ENCODE measurements around the gene PRSS38. TPM values are rescaled to one million over a fixed set of nuclear protein-coding genes. Genes with fewer than 3 reads are reported as not detected.

PRSS38 gene
- total and polyA plus RNA-seq, 7 experiments from 2014 or later: not detected

DNA sequence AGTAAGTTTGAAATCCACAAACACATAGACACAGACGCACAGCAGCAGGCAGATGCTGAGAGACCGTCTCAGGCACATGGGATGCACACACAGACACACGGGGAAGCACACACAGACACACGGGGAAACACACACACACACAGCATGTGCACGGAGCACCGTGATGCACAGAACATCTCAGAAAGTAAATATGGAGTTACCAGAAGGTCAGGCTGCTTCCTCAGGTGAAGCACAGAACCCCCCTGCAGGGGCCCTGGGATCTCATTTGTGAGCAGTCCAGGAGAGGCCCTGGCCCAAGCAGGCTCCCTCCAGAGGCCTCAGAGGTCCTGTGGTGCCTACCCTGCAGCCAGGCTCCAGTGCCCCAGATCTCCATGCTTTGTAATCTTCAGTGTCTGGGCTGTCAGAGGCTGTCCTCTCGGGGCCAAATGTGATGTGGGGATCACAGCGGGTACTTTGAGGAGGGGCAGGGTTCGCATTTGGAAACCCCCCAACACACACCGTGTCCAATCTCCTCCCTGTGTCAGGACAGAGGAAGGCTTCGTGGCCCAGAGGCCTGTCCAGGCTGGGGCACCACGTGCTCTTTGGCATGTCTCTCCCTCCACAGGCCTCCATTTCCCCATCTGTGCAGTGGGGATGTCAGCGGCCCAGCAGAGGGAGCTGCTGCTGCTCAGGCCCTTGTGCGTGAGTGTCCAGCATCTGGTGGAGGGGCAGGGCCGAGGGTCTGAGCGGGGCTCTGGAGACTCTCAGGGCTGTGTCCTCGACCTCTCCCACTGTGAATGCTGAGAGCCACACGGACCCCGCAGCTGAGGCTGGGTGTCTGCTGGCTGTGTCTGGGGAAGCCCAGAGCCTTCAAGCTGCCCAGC lies 23.0 kb upstream of the PRSS38 start:
- Mint-ChIP-seq H3K4me1 (peaks cover 0 to 7% (median 7%) of the 10 kb centered on the region in 7 donors), H3K27ac (peak overlapping the region in 3 of 9 donors; percentile 10 to 43 (median 19)), H3K27me3 (no peaks in the 10 kb centered on the region), H3K36me3 (no peaks in the 10 kb centered on the region), H3K4me3 (no peak overlapping the region), H3K9me3 (peaks cover 0 to 1% (median 0%) of the 10 kb centered on the region in 11 donors)
- ChIA-PET POLR2A (no interaction called here), CTCF (no interaction called here)
- DNase-seq (no peak), ATAC-seq (no peak)
- no peaks in the 10 kb centered on the region for H3K27me3 ChIP-seq (ENCODE audit: control insufficient read depth in 2 of 2, insufficient read depth in 2 of 2, low read length in 2 of 2)
- peaks cover 0 to 5% (median 0%) of the 10 kb centered on the region in 3 experiments for H3K36me3 ChIP-seq (ENCODE audit: control insufficient read depth in 2 of 3, insufficient read depth in 3 of 3, low read length in 3 of 3)
- H3K27ac ChIP-seq (ENCODE audit: low read depth, low read length): no peak overlapping the region
- intact Hi-C loops (cut with micrococcal nuclease): no loop called here
- no peak overlapping the region for H3K4me3 ChIP-seq (ENCODE audit: low read length)
- no peaks in the 10 kb centered on the region for H3K4me1 ChIP-seq (ENCODE audit: control insufficient read depth in 2 of 2, insufficient read depth in 2 of 2, low read length in 2 of 2)
- H3K9me3 ChIP-seq (ENCODE audit: control insufficient read depth in 2 of 3, low read length in 3 of 3): no peaks in the 10 kb centered on the region

DNA sequence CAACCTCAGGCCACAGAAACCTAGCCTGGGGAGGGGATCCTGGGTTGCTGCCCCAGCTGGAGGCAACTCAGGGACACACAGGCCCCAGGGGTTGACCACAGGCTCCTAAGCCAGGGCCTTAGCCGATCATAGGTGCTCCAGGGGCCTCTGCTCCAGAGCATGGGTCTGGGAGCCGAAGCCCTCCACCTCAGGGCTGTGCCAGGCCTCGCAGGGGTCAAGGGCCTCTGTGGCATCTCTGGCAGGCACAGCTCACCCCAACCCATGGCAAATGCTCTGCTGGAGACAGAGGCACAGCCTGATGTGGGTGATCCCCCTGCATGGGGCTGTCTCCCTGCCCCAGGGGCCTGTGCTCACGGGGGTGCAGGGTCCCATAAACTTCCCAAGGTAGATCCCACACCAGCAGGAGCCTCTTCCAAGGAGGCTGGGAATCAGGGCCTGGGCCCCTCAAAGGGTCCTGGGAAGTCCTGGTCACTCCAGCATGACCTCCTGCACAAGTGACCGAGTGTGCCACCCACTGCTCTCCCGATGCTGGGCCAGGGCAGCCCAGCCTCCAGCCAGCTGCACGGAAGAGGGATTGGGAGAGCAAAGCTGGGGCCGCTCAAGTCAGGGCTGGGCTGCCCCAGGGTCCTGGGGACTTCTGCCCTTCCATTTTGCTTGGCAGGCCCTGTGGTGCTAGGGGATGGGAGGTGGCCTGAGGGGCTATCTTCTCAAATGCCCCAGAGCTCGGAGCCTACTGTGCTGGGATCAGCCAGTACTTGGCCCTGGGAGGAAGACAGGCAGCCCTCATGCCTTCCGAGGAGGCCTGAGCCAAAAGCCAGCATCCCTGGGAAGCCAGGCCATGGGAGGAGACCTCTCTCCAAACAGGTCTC lies 22.2 kb upstream of the PRSS38 start:
- CTCF ChIA-PET: interaction anchor here (0.6 kb wide), 1 partner anchor 235 kb away, joined by 3 read pairs; no protein-coding TSS in a partner anchor
- POLR2A ChIA-PET: interaction anchor here (0.6 kb wide), 1 partner anchor 59 kb away, joined by 3 read pairs; no protein-coding TSS in a partner anchor

DNA sequence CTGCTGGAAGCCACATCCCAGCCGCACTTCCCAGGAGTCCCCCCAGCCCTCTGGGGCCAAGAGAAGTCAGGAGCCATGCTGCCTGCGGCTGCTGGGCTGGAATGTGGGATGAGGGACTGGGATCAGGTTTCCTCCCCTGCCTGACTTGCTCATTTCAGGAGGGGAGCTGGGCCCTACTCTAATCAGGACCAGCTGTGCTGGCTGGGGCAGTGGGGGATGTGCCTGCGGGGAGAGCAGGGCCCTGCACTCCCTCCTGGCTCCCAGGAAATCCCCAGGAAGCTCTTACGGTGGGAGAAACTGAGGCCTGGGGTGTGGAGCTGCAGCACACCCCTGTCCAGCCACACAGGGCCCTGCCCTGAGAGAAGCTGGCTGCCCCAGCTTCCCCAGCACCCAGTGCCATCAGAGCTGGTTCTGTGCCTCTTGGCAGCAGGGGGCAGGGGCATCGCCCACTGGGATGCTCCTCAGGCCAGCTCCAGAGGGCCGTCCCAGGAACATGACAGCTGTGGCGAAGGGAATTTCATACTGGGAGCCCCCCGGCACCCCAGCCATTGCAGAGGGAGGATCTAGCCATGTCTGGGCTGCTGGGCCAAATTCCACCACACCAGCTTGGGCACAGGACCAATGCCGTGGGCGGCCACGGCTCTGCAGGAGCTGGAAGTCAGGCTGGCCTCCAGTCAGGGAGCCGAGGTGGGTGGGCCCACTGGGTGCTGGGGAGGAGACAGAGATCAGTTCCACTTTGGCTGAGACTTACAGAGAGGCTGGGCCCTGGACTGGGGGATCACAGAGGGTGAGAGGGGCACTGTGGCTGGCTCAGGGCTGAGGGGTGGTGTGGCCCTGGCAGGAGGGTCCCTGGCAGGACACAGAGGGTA lies 21.3 kb upstream of the PRSS38 start:
- DNase-seq (no peak), ATAC-seq (no peak)
- Mint-ChIP-seq H3K27me3 (peaks cover 0 to 9% (median 0%) of the 10 kb centered on the region in 5 donors), H3K9me3 (peaks cover 0 to 1% (median 0%) of the 10 kb centered on the region in 11 donors), H3K27ac (no peak overlapping the region), H3K36me3 (no peaks in the 10 kb centered on the region), H3K4me1 (peaks cover 0 to 7% (median 1%) of the 10 kb centered on the region in 7 donors), H3K4me3 (no peak overlapping the region)
- Histone ChIP-seq H3K4me3 (ENCODE audit: low read length) (no peak overlapping the region), H3K4me1 (ENCODE audit: control insufficient read depth in 2 of 2, insufficient read depth in 2 of 2, low read length in 2 of 2) (no peaks in the 10 kb centered on the region), H3K27me3 (ENCODE audit: control insufficient read depth in 2 of 2, insufficient read depth in 2 of 2, low read length in 2 of 2) (no peaks in the 10 kb centered on the region), H3K9me3 (ENCODE audit: control insufficient read depth in 2 of 3, low read length in 3 of 3) (no peaks in the 10 kb centered on the region), H3K36me3 (ENCODE audit: control insufficient read depth in 2 of 3, insufficient read depth in 3 of 3, low read length in 3 of 3) (no peaks in the 10 kb centered on the region), H3K27ac (ENCODE audit: low read depth, low read length) (no peak overlapping the region)
- POLR2A ChIA-PET: no interaction called here
- intact Hi-C loops (cut with micrococcal nuclease): no loop called here
- CTCF ChIA-PET: interaction anchor here (0.6 kb wide), 1 partner anchor 236 kb away, joined by 3 read pairs; no protein-coding TSS in a partner anchor

More for the DNA sequence above, 22.2 kb upstream of the PRSS38 start:
- Mint-ChIP-seq H3K36me3 (no peaks in the 10 kb centered on the region), H3K27me3 (peaks cover 0 to 3% (median 0%) of the 10 kb centered on the region in 5 donors), H3K9me3 (peaks cover 0 to 1% (median 0%) of the 10 kb centered on the region in 11 donors), H3K4me1 (peaks cover 0 to 7% (median 7%) of the 10 kb centered on the region in 7 donors), H3K27ac (no peak overlapping the region), H3K4me3 (no peak overlapping the region)
- DNase-seq: no peak
- intact Hi-C loops (cut with micrococcal nuclease): no loop called here
- Histone ChIP-seq H3K9me3 (ENCODE audit: control insufficient read depth in 2 of 3, low read length in 3 of 3) (no peaks in the 10 kb centered on the region), H3K4me3 (ENCODE audit: low read length) (no peak overlapping the region), H3K36me3 (ENCODE audit: control insufficient read depth in 2 of 3, insufficient read depth in 3 of 3, low read length in 3 of 3) (peaks cover 0 to 4% (median 0%) of the 10 kb centered on the region in 3 experiments), H3K27me3 (ENCODE audit: control insufficient read depth in 2 of 2, insufficient read depth in 2 of 2, low read length in 2 of 2) (no peaks in the 10 kb centered on the region), H3K27ac (ENCODE audit: low read depth, low read length) (no peak overlapping the region), H3K4me1 (ENCODE audit: control insufficient read depth in 2 of 2, insufficient read depth in 2 of 2, low read length in 2 of 2) (no peaks in the 10 kb centered on the region)
- no peak for ATAC-seq

DNA sequence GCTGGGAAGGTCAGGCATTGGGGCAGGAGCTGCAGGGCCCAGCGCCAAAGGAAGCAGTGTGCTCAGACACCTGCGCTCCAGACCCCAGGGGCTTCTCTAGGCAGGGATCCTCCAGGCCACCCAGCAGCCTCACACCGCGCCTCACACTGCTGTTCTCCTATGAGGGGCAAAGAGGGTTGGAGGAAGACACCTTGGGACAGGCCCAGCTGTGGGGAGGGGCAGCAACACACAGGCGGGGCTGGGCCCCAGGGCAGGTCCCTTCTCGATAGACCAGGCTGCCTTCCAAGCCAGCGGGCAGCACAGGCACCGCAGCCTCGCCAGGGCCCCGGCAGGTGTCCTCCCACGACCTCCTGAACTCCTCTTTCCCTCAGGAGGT lies 20.7 kb upstream of the PRSS38 start:
- H3K27ac ChIP-seq (ENCODE audit: low read depth, low read length): no peak overlapping the region
- H3K9me3 ChIP-seq (ENCODE audit: control insufficient read depth in 2 of 3, low read length in 3 of 3): no peaks in the 10 kb centered on the region
- Mint-ChIP-seq H3K27me3 (peaks cover 0 to 14% (median 0%) of the 10 kb centered on the region in 5 donors), H3K9me3 (no peaks in the 10 kb centered on the region), H3K36me3 (no peaks in the 10 kb centered on the region), H3K4me1 (peaks cover 0 to 7% (median 0%) of the 10 kb centered on the region in 7 donors), H3K27ac (no peak overlapping the region), H3K4me3 (no peak overlapping the region)
- H3K36me3 ChIP-seq (ENCODE audit: control insufficient read depth in 2 of 3, insufficient read depth in 3 of 3, low read length in 3 of 3): no peaks in the 10 kb centered on the region
- intact Hi-C loops (cut with micrococcal nuclease): no loop called here
- CTCF ChIA-PET: no interaction called here
- no peaks in the 10 kb centered on the region for H3K27me3 ChIP-seq (ENCODE audit: control insufficient read depth in 2 of 2, insufficient read depth in 2 of 2, low read length in 2 of 2)
- DNase-seq (no peak), ATAC-seq (no peak)
- no peak overlapping the region for H3K4me3 ChIP-seq (ENCODE audit: low read length)
- POLR2A ChIA-PET: interaction anchor here (1.0 kb wide), 1 partner anchor 29 kb away, joined by 3 read pairs; no protein-coding TSS in a partner anchor
- no peaks in the 10 kb centered on the region for H3K4me1 ChIP-seq (ENCODE audit: control insufficient read depth in 2 of 2, insufficient read depth in 2 of 2, low read length in 2 of 2)

DNA sequence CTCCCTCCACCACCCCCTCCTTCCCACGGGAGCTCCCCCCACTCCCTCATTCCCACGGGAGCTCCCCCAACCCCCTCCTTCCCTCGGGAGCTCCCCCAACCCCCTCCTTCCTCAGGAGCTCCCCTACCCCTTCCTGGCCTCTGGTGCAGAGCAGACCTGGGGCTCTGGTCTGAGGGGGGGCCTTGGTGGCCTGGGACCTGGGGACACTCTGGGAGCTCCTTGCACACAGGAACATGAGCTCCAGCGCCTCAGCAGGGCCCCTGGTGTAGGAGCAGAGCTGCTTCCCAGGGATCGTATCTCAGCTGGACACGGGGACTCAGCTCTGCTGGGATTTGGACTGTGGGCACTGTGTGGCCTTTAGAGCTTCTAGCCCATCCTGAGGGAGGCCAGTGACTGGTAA lies 19.7 kb upstream of the PRSS38 start:
- Histone ChIP-seq H3K36me3 (ENCODE audit: control insufficient read depth in 2 of 3, insufficient read depth in 3 of 3, low read length in 3 of 3) (no peaks in the 10 kb centered on the region), H3K4me3 (ENCODE audit: low read length) (no peak overlapping the region), H3K27ac (ENCODE audit: low read depth, low read length) (no peak overlapping the region), H3K27me3 (ENCODE audit: control insufficient read depth in 2 of 2, insufficient read depth in 2 of 2, low read length in 2 of 2) (no peaks in the 10 kb centered on the region), H3K4me1 (ENCODE audit: control insufficient read depth in 2 of 2, insufficient read depth in 2 of 2, low read length in 2 of 2) (no peaks in the 10 kb centered on the region), H3K9me3 (ENCODE audit: control insufficient read depth in 2 of 3, low read length in 3 of 3) (no peaks in the 10 kb centered on the region)
- peaks cover 0 to 19% (median 0%) of the 10 kb centered on the region in 5 donors for H3K27me3 Mint-ChIP-seq
- peaks cover 0 to 7% (median 0%) of the 10 kb centered on the region in 7 donors for H3K4me1 Mint-ChIP-seq
- DNase-seq (no peak), ATAC-seq (no peak)
- H3K27ac Mint-ChIP-seq: peak overlapping the region in 1 of 9 donors; percentile 62
- intact Hi-C loops (cut with micrococcal nuclease): no loop called here
- H3K9me3 Mint-ChIP-seq: no peaks in the 10 kb centered on the region
- ChIA-PET CTCF (no interaction called here), POLR2A (interaction anchor here (1.0 kb wide), 1 partner anchor 30 kb away, joined by 3 read pairs; no protein-coding TSS in a partner anchor)
- H3K4me3 Mint-ChIP-seq: no peak overlapping the region
- H3K36me3 Mint-ChIP-seq: no peaks in the 10 kb centered on the region

DNA sequence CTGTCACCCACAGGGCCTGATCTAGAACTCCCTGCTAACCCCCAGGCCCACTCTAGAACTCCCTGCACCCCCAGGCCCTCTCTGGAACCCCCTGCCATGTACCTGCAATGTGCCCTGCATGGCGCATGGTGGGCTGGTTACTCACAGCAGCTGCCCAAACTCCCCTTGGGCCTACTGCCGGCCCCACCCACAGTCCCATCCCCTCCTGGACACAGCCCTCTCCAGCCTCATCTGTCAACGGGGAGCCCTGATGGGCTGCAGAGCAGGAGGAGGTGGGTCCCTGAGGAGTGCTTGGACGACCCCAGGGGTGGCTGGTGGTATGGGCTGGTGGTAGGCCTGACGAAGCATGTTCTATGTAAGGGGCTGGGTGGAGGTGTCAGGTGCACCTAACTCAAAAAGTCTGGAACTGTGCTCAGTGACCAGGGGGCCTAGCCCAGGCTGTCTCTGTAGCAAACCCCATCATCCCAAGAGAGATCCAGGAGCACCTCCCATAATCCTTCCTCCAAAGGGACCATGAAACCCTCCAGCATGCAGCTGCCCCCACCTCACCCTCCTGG lies 19.0 kb upstream of the PRSS38 start:
- ChIA-PET CTCF (no interaction called here), POLR2A (no interaction called here)
- intact Hi-C loops (cut with micrococcal nuclease): no loop called here
- H3K4me3 Mint-ChIP-seq: no peak overlapping the region
- no peaks in the 10 kb centered on the region for H3K36me3 Mint-ChIP-seq
- H3K36me3 ChIP-seq (ENCODE audit: control insufficient read depth in 2 of 3, insufficient read depth in 3 of 3, low read length in 3 of 3): no peaks in the 10 kb centered on the region
- no peak for ATAC-seq
- peaks cover 0 to 22% (median 0%) of the 10 kb centered on the region in 5 donors for H3K27me3 Mint-ChIP-seq
- no peaks in the 10 kb centered on the region for H3K27me3 ChIP-seq (ENCODE audit: control insufficient read depth in 2 of 2, insufficient read depth in 2 of 2, low read length in 2 of 2)
- no peaks in the 10 kb centered on the region for H3K4me1 ChIP-seq (ENCODE audit: control insufficient read depth in 2 of 2, insufficient read depth in 2 of 2, low read length in 2 of 2)
- DNase-seq: no peak
- H3K9me3 ChIP-seq (ENCODE audit: control insufficient read depth in 2 of 3, low read length in 3 of 3): no peaks in the 10 kb centered on the region
- H3K27ac Mint-ChIP-seq: no peak overlapping the region
- H3K27ac ChIP-seq (ENCODE audit: low read depth, low read length): no peak overlapping the region
- no peak overlapping the region for H3K4me3 ChIP-seq (ENCODE audit: low read length)
- no peaks in the 10 kb centered on the region for H3K9me3 Mint-ChIP-seq
- H3K4me1 Mint-ChIP-seq: peaks cover 0 to 7% (median 0%) of the 10 kb centered on the region in 7 donors

Measured in naive thymus-derived CD4-positive, alpha-beta T cell (primary cell).